Activated CD4-positive, alpha-beta T cell treated with anti-CD3 and anti-CD28 coated beads, Interleukin-2, amount 50 U/mL, for 24 hours (primary cell): Measurements from ENCODE around the gene SLC35A3.
"Not testable (repeated sequence)": the region's sequence is repeated elsewhere in the genome, so short reads cannot be mapped to it uniquely, and the experiment has no call there.

Source experiments
- DNase-seq, 2 donors: peaks; one replicate each; pipeline ENCODE4 v3.0.0-alpha.2; 2020; ENCODE audit warnings: low read depth in 1 of 2, low spot score in 1 of 2

Gene SLC35A3

GRCh38 chr1:99969729-99970621 lies at the start of gene SLC35A3:
TSS of gene SLC35A3 (plus strand) at chr1:99969996. CDS start at chr1:99993555, 23,559 bp downstream.
- DNase-seq, result peak; percentile 75 to 76

- DNase-seq, result no peak
Measured at GRCh38 chr1:99934801-99935200, 35.0 kb upstream of the SLC35A3 start.

DNA sequence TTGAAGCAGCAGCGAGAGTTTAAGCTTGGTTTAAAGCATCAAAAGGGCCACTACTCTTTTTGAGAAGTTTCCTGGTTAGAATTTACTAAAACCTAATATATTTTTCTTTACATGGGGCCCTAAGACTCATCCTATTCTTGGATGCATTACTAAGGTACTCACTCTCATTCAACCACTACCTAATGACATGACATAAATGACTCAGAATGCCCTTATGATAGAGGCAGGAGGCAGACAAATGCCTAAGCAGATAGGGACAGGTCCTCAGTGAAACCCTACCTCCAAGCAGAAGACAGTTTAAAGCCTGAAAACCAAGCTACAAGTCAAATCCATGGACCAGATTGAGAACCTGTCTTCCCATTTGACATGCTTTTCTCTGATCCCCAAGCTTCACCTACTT lies 34.3 kb upstream of the SLC35A3 start:
- DNase-seq, result no peak

- DNase-seq, result no peak
Measured at GRCh38 chr1:99936071-99936470, 33.7 kb upstream of the SLC35A3 start.

- DNase-seq, result no peak
Measured at GRCh38 chr1:99942723-99943122, 27.1 kb upstream of the SLC35A3 start.

GRCh38 chr1:99943223-99943794 lies 26.5 kb upstream of the SLC35A3 start:
- DNase-seq, result no peak

DNA sequence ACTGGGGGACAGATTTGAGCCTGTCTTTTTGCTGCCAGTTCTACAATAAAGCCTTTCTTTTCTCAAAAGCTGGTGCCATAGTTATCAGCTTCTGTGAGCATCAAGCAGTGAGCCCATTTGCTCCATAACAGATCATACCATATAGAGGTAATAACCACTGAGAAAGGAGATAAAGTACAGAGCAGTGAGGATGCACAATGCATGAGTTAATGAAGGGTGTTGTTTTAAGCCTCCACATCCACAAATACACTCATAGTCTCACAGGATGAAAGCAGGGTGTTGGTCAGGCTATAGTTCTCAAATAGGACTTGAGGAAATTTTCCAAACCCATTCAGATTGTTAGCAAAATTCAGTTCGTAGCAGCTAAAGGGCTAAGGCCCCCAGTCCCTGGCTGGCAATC lies 25.6 kb upstream of the SLC35A3 start:
- DNase-seq, result no peak

- DNase-seq, result no peak
Measured at GRCh38 chr1:99945174-99945573, 24.6 kb upstream of the SLC35A3 start.

DNA sequence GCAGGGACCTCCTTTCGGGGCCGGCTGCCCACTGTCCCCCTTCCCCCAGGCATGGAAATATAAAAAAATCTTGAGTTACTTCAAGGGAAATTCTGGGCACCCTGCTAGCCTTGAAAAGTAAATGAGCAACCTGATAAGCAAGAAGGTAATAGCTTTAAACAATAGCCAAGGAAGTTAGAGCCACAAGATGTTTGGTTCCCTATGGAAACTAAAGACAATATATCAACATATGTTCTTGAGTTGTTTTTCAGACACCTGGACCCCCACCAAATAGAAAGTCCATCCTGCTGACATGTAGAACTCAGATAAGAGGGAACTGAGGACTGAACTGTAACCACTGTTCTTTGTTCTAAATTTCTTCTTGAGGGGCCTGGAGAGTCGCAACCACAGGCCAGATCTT lies 19.3 kb upstream of the SLC35A3 start:
- DNase-seq, result no peak

GRCh38 chr1:99952522-99952921 lies 17.3 kb upstream of the SLC35A3 start:
- DNase-seq, result no peak

GRCh38 chr1:99955375-99955774 lies 14.4 kb upstream of the SLC35A3 start:
- no peak for DNase-seq

- DNase-seq, result no peak
Measured at GRCh38 chr1:99956755-99957154, 13.0 kb upstream of the SLC35A3 start.

DNA sequence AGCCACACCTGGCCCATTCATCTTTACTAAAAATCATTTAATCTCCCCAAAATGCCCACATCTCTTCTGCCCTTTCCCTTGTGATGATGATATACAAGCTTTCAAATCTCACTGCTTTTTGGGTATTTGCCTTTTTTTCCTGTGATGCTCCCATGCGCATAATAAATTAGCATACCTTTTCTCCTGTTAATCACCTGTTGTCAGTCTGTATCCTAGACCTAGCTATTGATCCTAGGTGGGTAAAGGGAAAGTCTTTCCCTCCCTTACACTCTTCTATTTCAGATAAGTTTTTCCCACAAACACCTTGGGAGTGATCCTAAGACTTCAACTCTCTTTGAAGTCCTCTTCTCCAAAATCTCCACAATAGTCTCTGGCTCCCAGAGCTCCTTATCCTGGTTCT lies 12.0 kb upstream of the SLC35A3 start:
- DNase-seq, result no peak

DNA sequence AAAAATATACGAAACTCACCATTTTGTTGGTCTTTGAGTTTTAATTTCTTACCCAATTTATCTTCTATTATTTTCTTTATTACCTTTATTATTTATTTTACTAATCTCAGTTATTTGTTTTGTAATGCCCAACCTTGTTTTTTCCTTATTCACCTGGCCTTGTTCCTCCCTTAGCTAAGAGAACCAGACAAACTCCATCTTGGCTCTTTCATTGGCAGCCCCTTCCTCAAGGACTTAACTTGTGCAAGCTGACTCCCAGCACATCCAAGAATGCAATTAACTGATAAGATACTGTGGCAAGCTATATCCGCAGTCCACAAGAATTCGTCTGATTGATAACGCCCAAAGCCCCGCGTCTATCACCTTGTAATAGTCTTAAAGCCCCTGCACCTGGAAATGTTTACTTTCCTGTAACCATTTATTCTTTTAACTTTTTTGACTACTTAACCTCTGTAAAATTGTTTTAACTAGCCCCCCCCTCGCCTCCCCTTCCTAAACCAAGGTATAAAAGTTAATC lies 10.5 kb upstream of the SLC35A3 start:
- DNase-seq, result not testable (repeated sequence)

DNA sequence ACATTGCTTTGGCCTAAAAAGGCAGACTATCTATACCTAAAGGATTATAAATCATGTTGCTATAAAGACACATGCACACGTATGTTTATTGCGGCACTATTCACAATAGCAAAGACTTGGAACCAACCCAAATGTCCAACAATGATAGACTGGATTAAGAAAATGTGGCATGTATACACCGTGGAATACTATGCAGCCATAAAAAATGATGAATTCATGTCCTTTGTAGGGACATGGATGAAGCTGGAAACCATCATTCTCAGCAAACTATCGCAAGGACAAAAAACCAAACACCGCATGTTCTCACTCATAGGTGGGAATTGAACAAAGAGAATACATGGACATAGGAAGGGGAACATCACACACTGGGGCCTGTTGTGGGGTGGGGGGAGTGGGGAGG lies 9.5 kb upstream of the SLC35A3 start:
- DNase-seq, result not testable (repeated sequence)

- DNase-seq, result no peak
Measured at GRCh38 chr1:99963041-99963795, 6.6 kb upstream of the SLC35A3 start.

DNA sequence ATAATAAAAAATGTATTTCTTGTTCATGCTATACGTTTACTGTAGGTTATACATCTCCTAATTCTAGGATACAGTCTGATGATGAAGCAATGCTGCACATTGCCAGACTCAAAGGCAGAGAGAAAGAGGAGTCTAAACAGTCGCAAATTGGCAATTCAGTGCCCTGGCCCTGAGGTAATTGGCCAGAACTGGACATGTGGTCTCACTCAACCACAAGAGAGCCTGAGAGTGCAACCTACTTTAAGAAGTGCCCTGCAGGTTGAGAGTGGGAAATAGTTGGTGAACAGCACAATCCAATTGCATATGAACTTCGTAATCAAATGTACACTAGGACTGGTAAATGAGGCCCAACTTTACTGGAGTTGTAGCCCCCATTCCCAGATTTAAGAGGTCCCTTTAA lies 5.0 kb upstream of the SLC35A3 start:
- DNase-seq, result no peak

- DNase-seq, result no peak
Measured at GRCh38 chr1:99965646-99966375, 4.0 kb upstream of the SLC35A3 start.

GRCh38 chr1:99968214-99968613 lies 1.6 kb upstream of the SLC35A3 start:
- DNase-seq, result no peak

GRCh38 chr1:99969260-99969728 lies 502 bp upstream of the SLC35A3 start:
- no peak for DNase-seq

- DNase-seq, result no peak
Measured at GRCh38 chr1:99970713-99971255, 988 bp downstream of the SLC35A3 start.
